ENCODE measurements around the gene NBL1. TPM values are rescaled to one million over a fixed set of nuclear protein-coding genes. Genes with fewer than 3 reads are reported as not detected.

Gene NBL1
- total RNA-seq, 1 experiment from 2014 or later: 36.9 TPM

DNA sequence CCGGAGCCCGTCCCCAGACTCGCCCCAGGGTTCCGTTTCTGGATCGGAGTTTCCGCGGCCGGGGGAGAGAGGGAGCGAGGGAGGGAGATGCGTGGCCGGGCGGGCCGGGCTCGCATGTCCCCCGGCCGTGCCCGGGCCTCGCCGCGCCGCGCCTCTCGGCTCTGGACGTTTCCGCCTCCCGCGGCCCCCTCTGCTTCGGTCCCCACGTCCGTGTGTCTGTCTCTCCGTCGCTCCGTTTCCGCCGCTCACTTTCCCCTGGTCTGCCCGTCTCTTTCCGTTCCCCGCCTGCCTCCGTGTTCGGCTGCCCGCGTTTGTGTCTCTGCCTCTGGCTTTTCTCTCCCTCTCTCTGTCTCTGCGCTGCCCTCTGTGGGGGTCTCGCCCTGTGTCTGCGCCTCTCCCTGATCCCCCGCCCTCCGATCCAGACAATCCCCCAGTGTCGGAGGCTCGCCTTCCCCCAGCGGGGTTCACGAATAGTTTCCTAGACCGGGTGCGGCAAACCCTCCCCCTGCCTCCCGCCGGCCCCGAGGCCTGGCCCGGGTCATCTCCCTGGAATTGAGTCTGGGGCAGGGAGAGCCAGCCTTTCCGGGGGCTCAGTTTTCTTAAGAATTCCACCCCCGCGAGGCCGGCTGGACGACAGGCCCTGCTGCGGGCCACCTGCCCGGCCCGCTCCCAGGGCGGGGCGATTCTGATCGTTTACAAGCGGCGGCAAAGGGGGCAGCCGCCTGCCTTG, 735 bp downstream of the NBL1 start:
- H3K4me3 ChIP-seq: peak overlapping the region; percentile 66
- peaks cover 11% of the 10 kb centered on the region; the same call in 1 of the 2 replicates for H3F3A ChIP-seq (ENCODE audit: insufficient read depth, low read depth)
- TSS peak; percentile 33 for BruUV-seq (replicated peaks)
- H2AFZ ChIP-seq: peak overlapping the region; percentile 78
- H3K27me3 ChIP-seq (ENCODE audit: insufficient read depth, low read depth): no peaks in the 10 kb centered on the region
- ChIA-PET POLR2A (ENCODE audit: unreplicated experiment) (interaction anchor here (0.7 kb wide), 1 partner anchor 282 kb away, joined by 6 read pairs; no protein-coding TSS in a partner anchor), CTCF (no interaction called here)
- H3K79me2 ChIP-seq (ENCODE audit: low read depth): no peaks in the 10 kb centered on the region
- no peaks in the 10 kb centered on the region for H3K9me2 ChIP-seq (ENCODE audit: insufficient read depth)
- TF ChIP-seq EZH2 (IDR thresholded peaks at IDR 0.05; ENCODE audit: low read depth) (no peak), CTCF (conservative IDR thresholded peaks at IDR 0.05) (no peak)
- peak in 1 of 2 experiments; percentile 24 for DNase-seq
- H3K9me3 ChIP-seq (ENCODE audit: insufficient read depth, low read depth): no peaks in the 10 kb centered on the region
- H4K20me1 ChIP-seq (ENCODE audit: insufficient read depth): no peaks in the 10 kb centered on the region
- intact Hi-C loops (cut with micrococcal nuclease; ENCODE audit: unreplicated experiment): loop anchor here (5.0 kb wide), 3 partner anchors 48 to 253 kb away; partner anchors contain the start of gene CAPZB
- peaks cover 33% of the 10 kb centered on the region for H3K4me1 ChIP-seq (replicated peaks; ENCODE audit: insufficient read depth)
- no peaks in the 10 kb centered on the region for H3K36me3 ChIP-seq (ENCODE audit: low read depth)
- no peak overlapping the region for H3K27ac ChIP-seq
- H3K4me2 ChIP-seq: peak overlapping the region; percentile 86

- H3K4me1 ChIP-seq (replicated peaks; ENCODE audit: insufficient read depth): peaks cover 25% of the 10 kb centered on the region
- H3K4me3 ChIP-seq: peak overlapping the region; percentile 66; the same call in 1 of the 2 replicates
- POLR2A ChIA-PET (ENCODE audit: unreplicated experiment): no interaction called here
- H3K4me2 ChIP-seq: peak overlapping the region; percentile 86
- peaks cover 4% of the 10 kb centered on the region; the same call in 1 of the 2 replicates for H3F3A ChIP-seq (ENCODE audit: insufficient read depth, low read depth)
- no peaks in the 10 kb centered on the region for H3K27me3 ChIP-seq (ENCODE audit: insufficient read depth, low read depth)
- TF ChIP-seq EZH2 (IDR thresholded peaks at IDR 0.05; ENCODE audit: low read depth): no peak
- TF ChIP-seq CTCF (conservative IDR thresholded peaks at IDR 0.05): no peak
- H3K27ac ChIP-seq: no peak overlapping the region
- H4K20me1 ChIP-seq (ENCODE audit: insufficient read depth): no peaks in the 10 kb centered on the region
- no TSS peak for BruUV-seq (replicated peaks)
- intact Hi-C loops (cut with micrococcal nuclease; ENCODE audit: unreplicated experiment): loop anchor here (5.0 kb wide), 3 partner anchors 48 to 253 kb away; partner anchors contain the start of gene CAPZB
- DNase-seq: no peak
- H3K36me3 ChIP-seq (ENCODE audit: low read depth): no peaks in the 10 kb centered on the region
- H3K79me2 ChIP-seq (ENCODE audit: low read depth): no peaks in the 10 kb centered on the region
- peak overlapping the region; percentile 78; the same call in 1 of the 2 replicates for H2AFZ ChIP-seq
- H3K9me2 ChIP-seq (ENCODE audit: insufficient read depth): no peaks in the 10 kb centered on the region
- no peaks in the 10 kb centered on the region for H3K9me3 ChIP-seq (ENCODE audit: insufficient read depth, low read depth)
- CTCF ChIA-PET: no interaction called here
Observed at GRCh38 chr1:19645411-19646251, 1.5 kb downstream of the NBL1 start.

Data from PC-9 (cell line).